ENCODE results near the gene INSM1.

Gene INSM1

DNA sequence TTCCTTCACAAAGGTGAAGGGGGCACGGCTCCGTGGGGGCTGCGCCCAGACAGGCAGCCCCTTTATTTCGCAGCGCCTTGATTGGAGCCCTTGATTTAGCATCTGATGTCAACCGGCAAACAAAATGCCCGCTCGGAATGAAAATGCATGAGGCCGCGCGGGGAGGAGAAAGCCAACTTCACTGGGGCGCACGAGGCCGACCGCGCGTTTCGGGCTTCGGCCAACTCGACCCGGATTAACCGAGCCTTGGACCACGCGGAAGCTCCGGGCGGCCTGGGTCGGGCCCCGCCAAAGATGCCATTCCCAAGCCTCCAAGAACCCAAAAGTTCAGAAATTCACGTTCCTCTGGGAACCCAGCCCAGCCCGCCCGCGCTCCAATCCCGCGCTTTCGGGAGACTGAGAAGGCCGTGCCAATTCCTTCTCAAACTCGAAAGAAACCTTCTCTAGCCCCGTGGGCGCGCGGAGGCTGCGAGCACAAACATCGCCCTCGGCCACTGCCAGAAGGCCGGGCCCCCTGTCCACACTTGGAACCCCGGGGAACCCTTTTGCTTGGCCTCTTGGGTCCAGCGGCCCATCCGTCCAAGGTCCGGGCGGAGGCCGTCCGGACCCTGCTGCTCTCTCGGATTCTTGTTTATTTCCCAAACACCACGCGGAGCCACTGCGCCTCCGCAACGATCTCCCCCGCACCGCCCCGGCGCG, 879 bp upstream of the INSM1 start:
- H3K27ac ChIP-seq: no peak overlapping the region

GRCh38 chr20:20368418-20369249, 730 bp downstream of the INSM1 start:
- no peak for TF ChIP-seq ZFX (IDR thresholded peaks at IDR 0.05)
- no peak overlapping the region for H3K27ac ChIP-seq

More for the DNA sequence above, 879 bp upstream of the INSM1 start:
- no peak for TF ChIP-seq ZFX (IDR thresholded peaks at IDR 0.05)
- TF ChIP-seq, protein P1, sequence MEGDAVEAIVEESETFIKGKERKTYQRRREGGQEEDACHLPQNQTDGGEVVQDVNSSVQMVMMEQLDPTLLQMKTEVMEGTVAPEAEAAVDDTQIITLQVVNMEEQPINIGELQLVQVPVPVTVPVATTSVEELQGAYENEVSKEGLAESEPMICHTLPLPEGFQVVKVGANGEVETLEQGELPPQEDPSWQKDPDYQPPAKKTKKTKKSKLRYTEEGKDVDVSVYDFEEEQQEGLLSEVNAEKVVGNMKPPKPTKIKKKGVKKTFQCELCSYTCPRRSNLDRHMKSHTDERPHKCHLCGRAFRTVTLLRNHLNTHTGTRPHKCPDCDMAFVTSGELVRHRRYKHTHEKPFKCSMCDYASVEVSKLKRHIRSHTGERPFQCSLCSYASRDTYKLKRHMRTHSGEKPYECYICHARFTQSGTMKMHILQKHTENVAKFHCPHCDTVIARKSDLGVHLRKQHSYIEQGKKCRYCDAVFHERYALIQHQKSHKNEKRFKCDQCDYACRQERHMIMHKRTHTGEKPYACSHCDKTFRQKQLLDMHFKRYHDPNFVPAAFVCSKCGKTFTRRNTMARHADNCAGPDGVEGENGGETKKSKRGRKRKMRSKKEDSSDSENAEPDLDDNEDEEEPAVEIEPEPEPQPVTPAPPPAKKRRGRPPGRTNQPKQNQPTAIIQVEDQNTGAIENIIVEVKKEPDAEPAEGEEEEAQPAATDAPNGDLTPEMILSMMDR (conservative IDR thresholded peaks at IDR 0.05): no peak

GRCh38 chr20:20369250-20370093, 1.6 kb downstream of the INSM1 start:
- TF ChIP-seq ZFX (IDR thresholded peaks at IDR 0.05): no peak
- TF ChIP-seq, protein P1 (conservative IDR thresholded peaks at IDR 0.05): peak; percentile 39
- H3K27ac ChIP-seq: no peak overlapping the region

DNA sequence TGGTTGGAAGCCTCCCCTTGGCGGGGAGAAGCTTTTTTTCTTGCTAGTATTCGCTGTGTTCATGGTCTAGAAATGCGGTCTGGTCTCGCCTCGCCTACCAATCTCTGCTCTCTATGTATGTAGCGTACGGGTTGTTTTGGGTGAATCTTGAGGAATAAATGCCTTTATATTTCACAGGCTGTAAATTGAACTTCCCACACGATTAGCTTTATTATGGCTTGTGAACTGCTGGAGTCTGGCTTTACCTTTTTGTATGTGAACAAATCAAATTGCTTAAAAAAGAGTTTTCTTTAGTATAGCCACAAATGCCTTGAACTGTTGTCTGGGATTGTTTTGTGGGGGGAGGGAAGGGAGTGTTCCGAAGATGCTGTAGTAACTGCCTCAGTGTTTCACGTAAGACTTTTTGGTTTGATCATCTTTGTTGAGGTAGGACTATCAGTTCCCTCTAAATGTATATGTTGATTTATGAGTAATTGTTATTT, 2.2 kb downstream of the INSM1 start:
- no peak for TF ChIP-seq ZFX (IDR thresholded peaks at IDR 0.05)
- TF ChIP-seq, protein P1 (conservative IDR thresholded peaks at IDR 0.05): no peak

DNA sequence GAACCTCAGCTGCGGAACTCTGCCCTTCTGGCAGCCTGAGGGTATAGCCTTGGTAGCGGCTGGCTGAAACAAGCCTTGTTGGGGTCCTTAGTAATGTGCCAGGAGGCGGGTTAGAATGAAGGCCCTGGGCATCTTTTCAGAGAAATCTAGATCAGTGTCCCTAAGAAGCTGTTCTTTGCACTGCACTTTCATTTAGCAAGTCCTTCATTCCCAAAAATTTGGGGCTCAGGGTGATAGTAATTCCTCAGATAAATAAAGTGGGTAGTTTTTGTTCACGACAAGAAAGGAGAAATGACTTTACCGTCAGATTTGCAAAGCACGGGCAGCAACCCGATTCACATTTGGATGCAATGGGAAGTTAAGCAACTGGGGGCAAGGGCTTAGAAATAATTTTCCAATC, 3.2 kb downstream of the INSM1 start:
- H3K27ac ChIP-seq: no peak overlapping the region
- TF ChIP-seq, protein P1 (conservative IDR thresholded peaks at IDR 0.05): no peak
- no peak for TF ChIP-seq ZFX (IDR thresholded peaks at IDR 0.05)

More for the DNA sequence above, 2.2 kb downstream of the INSM1 start:
- no peak overlapping the region for H3K27ac ChIP-seq

- TF ChIP-seq, protein P1 (conservative IDR thresholded peaks at IDR 0.05): no peak
- TF ChIP-seq ZFX (IDR thresholded peaks at IDR 0.05): no peak
- no peak overlapping the region for H3K27ac ChIP-seq
Measured at GRCh38 chr20:20371681-20372080, 3.8 kb downstream of the INSM1 start.

GRCh38 chr20:20373091-20373571, 5.2 kb downstream of the INSM1 start:
- no peak for TF ChIP-seq ZFX (IDR thresholded peaks at IDR 0.05)
- TF ChIP-seq, protein P1 (conservative IDR thresholded peaks at IDR 0.05): no peak
- H3K27ac ChIP-seq: no peak overlapping the region
